Superior temporal gyrus (tissue), 1 donor: Measurements from ENCODE around the gene CENPP.

Experiments
- DNase-seq: peaks from one replicate; pipeline ENCODE4 v3.0.0-alpha.2; 2016; ENCODE audit errors: extremely low spot score

The CENPP gene

DNA sequence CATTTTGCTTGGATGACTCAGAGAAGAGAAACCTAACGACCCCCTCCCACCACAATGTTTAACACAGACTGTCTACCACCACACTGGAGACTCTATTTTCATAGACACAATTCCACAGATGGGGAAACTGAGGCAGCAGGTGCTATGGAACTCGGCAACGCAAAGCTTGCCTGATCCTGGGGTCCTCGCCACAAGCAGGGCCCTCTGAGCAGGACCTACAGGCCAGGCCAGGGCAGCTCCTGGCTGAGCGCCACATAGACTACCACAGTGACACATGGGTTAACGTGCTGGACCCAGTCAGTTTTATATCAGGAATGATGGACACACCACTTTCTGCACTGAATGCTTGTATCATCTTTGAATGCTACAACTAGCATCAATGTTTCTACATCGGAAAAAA lies 332.4 kb downstream of the CENPP start:
- no peak for DNase-seq

DNA sequence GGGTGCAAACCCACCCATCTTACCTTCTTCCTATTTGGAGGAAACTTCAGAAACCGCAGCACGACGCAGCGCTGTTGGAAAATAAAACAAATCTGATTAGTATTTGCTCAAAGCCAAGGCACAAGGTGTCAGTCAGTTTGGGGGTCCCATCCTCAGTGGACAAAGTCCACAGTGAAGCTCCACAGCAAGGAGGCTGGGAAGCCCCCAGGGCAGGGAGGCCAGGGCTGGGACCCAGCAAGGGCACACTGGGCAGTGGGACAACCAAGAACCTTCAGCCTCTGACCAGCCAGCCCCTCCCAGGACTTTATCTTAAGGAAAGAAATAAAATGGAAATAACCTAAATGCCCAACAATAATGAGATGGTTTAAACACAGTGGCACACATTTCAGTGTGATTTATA lies 332.9 kb downstream of the CENPP start:
- DNase-seq: no peak

DNA sequence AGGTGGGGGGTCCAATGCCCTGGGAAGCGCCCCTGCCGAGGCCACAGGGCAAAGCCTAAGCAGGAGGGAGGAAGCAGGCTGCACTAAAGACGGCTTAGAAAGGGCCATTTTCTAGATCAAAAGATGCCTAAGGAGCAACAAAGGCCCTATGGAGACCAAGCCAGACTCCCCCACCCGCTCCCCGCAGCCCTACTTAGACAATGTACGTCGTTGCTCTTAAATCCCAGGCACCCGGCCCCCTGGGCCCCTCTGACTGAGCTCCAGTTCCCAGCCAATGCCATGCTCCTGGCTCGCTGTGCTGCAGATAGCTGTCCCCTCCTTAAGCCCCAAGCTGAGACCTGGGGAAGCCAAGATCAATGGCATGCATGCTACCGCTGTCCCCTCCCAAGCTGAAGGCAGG lies 333.8 kb downstream of the CENPP start:
- DNase-seq: no peak

DNA sequence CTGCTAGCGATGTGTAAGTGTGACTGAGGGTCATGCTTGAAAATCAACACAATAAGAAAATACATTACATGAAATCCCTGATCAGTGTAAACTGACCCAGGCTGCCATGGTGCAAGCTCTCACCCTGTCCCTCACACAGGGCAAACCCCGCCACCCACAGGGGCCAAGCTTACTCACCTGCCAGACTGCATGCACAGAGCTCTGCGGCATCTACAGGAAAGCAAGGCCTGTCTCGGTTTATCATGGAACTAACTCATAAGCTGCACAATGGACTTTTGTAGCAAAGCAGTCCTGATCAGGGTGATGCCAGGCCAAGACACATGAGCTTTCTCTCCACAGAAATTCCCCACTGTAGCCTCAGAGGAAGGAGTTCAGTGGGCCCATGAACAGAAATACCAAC lies 334.5 kb downstream of the CENPP start:
- DNase-seq: peak; percentile 50

DNA sequence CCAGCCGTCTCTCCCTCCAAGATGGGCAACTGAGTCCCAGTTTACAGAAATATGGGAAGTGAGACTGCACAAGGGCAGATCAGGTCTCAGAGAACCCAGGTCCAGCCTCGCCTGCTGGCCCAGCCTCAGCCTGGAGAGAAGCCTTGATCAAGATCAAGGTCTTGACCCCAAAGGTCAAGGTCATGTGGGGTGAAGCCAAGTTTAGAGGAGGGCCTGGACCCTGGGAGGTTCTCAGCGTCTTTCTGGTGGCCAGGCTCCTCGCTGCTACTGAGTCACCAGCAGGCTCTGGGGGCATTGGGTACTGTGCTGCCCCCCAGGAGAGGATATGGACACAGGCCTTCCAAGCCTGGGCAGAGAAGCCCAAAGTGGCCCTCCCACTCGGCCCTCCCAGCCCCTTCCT lies 335.4 kb downstream of the CENPP start:
- no peak for DNase-seq

DNA sequence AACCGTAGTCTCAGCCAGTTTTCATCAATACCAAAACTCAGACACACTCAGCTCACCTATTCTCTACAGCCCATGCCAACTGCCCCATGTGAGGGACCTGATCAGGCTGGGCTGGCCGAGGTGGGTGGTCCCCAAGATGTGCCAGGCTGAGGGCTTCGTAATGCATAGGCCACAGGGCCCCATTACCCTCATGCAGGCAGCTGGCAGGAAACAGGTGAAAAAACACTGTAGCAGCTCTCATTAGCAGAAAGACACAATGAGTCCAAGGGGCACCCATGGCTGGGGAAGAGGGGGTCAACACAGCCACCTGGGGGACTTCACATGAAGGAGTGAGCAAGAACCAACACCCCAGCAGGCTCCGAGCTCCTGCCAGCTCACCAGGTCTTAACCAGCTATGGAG lies 336.0 kb downstream of the CENPP start:
- no peak for DNase-seq

DNA sequence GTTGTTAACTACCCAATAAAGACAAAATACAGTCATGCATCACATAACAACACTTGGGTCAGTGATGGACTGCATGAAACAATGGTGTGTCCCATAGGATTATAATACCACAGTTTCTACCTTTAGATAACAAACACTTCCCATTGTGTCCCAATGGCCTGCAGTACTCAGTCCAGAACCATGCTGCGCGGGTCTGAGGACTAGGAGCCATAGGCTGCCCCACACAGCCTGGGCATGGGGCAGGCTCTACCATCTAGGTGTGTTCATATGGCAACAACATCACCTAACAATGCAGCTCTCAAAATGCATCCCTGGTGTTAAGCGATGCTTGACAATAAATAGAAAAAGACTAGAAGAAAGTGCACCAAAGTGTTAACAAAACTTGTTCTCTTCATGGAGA lies 337.4 kb downstream of the CENPP start:
- DNase-seq: no peak

DNA sequence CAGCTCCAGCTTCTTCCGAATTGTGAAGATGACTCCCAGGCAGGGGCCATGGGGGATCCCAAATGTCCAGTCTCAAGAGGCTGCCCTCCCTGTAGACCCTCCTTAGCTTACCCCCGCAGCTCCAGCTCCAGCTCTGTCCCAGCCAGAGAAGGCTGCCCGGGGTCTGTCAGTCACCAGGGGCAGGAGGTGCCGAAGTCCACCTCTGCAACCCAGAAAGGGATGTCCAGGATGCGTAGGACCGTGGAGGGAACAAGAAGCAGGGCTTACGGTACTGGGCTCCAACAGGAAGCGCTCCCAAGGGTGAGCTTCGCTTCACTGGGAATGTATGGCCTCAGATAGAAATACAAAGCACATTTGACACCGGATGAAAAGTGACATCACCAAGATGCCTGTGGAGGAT lies 338.2 kb downstream of the CENPP start:
- no peak for DNase-seq

DNA sequence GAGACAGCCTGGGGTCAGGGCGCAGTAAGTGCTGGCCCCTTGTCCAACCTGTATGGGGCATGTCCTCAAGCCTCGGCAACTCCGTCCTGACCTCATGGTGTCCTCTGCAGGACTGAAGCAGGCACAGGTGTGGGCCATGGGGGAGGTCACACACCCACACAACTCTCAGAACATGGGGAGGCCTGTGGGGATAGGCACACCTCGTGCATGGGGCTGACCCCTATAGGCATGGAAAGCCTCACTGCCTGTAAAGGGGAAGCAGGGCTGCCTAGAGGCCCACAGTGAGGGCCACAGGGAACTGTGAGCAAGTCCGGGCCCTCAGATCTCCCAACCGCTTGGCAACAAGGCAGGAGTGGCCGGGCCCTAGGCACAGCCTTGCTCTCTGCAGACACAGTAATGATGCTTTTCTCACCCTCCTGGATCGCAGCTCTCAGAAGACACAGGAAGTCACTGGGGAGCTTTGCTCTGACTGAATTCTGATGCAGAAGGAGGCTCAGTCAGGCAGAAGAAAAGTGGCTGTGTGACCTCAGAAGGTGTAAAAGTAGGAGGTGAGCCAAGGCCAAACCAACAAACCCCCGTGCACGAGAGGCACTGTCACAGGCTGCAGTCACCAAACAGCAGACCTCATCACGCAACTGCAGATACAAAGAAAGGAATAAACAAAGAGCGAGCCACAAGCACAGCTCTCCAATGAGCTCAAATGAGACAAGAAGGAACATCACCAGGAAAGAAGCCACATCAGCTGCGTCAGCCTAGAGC lies 338.8 kb downstream of the CENPP start:
- peak; percentile 68 for DNase-seq

DNA sequence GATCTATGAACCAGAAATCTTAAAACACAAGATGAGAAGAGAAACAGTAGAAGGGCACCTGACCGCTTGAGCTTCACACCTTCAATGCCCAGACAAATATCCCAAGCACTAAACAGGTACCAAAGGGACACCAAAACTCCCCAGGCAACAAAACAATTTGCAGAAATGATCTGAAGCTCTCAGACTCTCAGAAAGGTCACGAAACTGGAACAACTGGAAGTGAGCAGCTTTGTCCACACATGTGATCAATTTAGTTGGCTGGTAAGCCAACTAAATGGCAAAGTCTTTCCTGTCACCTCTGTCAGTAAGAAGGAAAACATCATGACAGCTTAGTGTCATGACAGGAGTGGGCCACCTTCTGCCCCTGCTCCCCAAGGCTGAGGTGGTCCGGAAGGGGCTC lies 340.1 kb downstream of the CENPP start:
- no peak for DNase-seq

DNA sequence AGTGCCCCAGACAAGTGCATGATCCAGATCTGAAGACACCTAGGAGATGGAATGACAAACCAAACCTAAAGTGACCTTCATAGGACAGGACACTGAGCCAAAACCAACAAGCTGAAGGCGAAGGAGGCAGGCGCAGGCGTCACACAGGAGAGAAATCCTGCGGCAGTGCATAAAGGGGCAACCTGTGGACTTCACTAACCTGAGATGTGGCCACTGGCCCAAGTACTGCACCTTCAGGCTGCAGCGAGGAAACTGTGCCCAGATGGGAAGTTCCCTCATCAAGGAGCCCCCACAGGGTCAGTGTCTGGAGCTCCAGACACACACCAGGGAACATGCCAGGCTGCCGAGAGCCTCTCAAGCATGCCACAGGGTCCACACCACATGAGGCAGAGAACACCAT lies 340.5 kb downstream of the CENPP start:
- DNase-seq: no peak

DNA sequence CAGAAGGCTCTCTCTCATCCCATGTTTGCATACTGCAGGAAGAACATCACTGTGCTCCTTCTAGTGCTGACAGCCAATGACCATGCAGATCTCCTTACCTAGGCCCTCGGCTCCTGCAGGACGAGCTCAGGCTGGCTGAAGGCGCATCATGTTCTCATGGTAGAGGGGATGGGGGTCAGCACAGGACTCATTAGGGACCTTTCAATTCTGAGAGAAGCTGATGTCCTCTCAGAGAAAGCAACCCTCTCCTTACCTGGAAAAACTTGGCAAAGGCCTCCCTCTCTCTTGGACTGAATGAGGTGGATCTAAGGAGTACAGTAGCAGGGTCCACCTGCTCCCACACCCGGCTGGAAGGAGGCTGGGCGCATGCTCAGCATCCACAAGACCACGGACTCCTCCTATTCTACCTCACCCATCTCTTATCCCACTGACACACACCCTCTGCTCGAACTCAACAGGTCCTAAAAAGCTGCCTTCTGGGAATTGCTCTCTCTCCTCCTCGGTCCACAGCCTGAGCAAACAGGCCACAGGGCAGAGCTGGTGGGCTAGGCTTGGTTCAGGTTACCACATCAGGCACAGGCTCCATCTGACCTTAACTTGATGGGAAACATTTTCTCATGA lies 341.3 kb downstream of the CENPP start:
- DNase-seq: no peak

DNA sequence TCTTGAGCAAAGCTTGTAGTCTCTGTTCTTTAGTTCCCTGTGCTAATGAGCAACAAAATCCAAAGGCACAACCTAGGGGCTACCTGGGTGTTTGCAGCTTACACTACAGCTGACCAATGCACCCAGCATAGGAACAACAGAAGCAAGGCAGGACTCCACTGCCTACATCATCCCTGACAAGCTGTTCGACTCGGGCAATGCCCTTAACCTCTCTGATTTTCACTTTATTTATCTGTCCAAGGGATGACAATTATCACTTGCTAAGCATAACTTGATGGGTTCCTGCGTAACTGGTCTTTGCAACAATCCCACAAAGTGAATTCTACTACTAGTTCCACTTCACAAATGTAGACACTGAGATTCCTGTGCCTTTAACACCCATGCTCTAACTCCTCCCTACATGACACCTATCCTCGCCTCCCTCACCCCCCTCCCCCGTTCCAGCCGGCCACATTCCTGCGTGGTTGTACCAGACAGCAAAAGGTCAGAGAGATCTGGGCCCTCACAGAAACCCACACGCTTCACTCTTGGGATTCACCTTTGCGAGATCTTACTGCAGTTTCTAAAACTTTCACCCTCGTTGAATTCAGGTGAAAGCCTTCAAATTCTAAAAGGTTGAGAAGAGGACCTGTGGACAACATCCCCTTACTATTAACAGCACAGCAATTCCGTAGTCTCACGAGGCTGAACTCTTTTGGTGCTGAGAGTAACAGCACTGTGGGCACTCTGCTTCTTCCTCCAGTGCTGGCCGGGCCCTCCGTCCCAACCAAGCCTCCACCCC lies 343.2 kb downstream of the CENPP start:
- DNase-seq: no peak

DNA sequence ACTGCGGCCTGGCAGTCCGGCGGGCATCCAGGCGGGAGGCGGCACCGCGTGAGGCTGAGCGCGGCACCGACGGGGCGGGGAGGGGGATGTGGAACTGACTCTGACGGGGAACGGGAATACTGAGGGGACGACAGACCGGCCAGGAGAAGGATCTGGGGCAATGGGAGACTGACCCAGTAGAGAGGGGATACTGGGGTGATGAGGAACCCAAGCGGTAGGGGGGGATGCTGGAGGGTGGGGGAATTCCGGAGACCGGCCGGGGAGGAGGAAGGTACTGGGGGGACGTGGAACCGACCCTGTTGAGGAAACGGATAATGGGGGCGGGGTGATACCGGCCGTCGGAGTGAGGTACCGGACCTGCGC lies 343.8 kb downstream of the CENPP start:
- no peak for DNase-seq
